Mesendoderm (in vitro differentiated cells): ENCODE measurements around the gene IL2RG.
A peak's percentile ranks its signal among the peaks of the same experiment; 100 is the strongest.

Source experiments
- DNase-seq: peaks from one replicate; pipeline ENCODE4 v3.0.0; 2013
- H2AK5ac ChIP-seq: 2 replicates; pipeline ENCODE4 v1.6.1; 2013; ENCODE audit warnings: low read length, inconsistent platforms
- H2BK120ac ChIP-seq: 2 replicates; pipeline ENCODE4 v1.6.1; 2013; ENCODE audit warnings: low read depth, mild to moderate bottlenecking, low read length, moderate library complexity, mixed read lengths
- H2BK15ac ChIP-seq: replicated peaks from 2 replicates; pipeline ENCODE4 v1.6.1; 2013; ENCODE audit warnings: low read depth, mild to moderate bottlenecking, moderate library complexity
- H2BK5ac ChIP-seq: 2 replicates; pipeline ENCODE4 v1.6.1; 2013; ENCODE audit warnings: low read length, inconsistent platforms
- H3K18ac ChIP-seq: 2 replicates; pipeline ENCODE4 v1.6.1; 2013; ENCODE audit warnings: mild to moderate bottlenecking, low read length, mixed read lengths
- H3K23ac ChIP-seq: one replicate; pipeline ENCODE4 v1.6.1; 2013; ENCODE audit warnings: low read length
- H3K27ac ChIP-seq: 2 replicates; pipeline ENCODE4 v1.5.1; 2013; ENCODE audit warnings: low read depth, mild to moderate bottlenecking, inconsistent platforms, low read length, moderate library complexity
- H3K27me3 ChIP-seq: 2 replicates; pipeline ENCODE4 v1.6.1; 2013; ENCODE audit warnings: low read length, control low read depth, mild to moderate bottlenecking, inconsistent platforms; ENCODE audit not compliant: insufficient read depth, poor library complexity
- H3K36me3 ChIP-seq: 2 replicates; pipeline ENCODE4 v1.6.1; 2013; ENCODE audit warnings: low read length, inconsistent platforms; ENCODE audit not compliant: control insufficient read depth, insufficient read depth
- H3K4ac ChIP-seq: one replicate; pipeline ENCODE4 v1.6.1; 2013; ENCODE audit warnings: low read depth, mild to moderate bottlenecking, low read length, moderate library complexity
- H3K4me1 ChIP-seq: 2 replicates; pipeline ENCODE4 v1.6.1; 2013; ENCODE audit warnings: low read depth, low read length, inconsistent platforms; ENCODE audit not compliant: control insufficient read depth
- H3K4me2 ChIP-seq: 2 replicates; pipeline ENCODE4 v1.6.1; 2013; ENCODE audit warnings: low read length
- H3K4me3 ChIP-seq: 2 replicates; pipeline ENCODE4 v1.5.1; 2013; ENCODE audit warnings: mild to moderate bottlenecking, low read length
- H3K56ac ChIP-seq: one replicate; pipeline ENCODE4 v1.6.1; 2013; ENCODE audit warnings: low read length
- H3K79me1 ChIP-seq: 2 replicates; pipeline ENCODE4 v1.6.1; 2013; ENCODE audit warnings: low read length, inconsistent platforms
- H3K79me2 ChIP-seq: 2 replicates; pipeline ENCODE4 v1.6.1; 2013; ENCODE audit warnings: mild to moderate bottlenecking, low read length; ENCODE audit not compliant: control insufficient read depth, insufficient read depth
- H3K9ac ChIP-seq: 2 replicates; pipeline ENCODE4 v1.6.1; 2013; ENCODE audit warnings: low read length, inconsistent platforms
- H4K5ac ChIP-seq: one replicate; pipeline ENCODE4 v1.6.1; 2013; ENCODE audit warnings: low read length
- H4K8ac ChIP-seq: one replicate; pipeline ENCODE4 v1.6.1; 2013; ENCODE audit warnings: low read depth, mild to moderate bottlenecking, control low read depth, low read length, moderate library complexity
- WGBS: extraction: QIAGEN DNeasy Blood & Tissue Kit; methylation state at CpG from one replicate; pipeline ENCODE4 v1.1.7; 2013; ENCODE audit warnings: low lambda C conversion rate, missing lambda C conversion rate; ENCODE audit not compliant: insufficient coverage; ENCODE audit errors: extremely low coverage; 5-methylcytosine and 5-hydroxymethylcytosine counted together

Gene IL2RG

DNA sequence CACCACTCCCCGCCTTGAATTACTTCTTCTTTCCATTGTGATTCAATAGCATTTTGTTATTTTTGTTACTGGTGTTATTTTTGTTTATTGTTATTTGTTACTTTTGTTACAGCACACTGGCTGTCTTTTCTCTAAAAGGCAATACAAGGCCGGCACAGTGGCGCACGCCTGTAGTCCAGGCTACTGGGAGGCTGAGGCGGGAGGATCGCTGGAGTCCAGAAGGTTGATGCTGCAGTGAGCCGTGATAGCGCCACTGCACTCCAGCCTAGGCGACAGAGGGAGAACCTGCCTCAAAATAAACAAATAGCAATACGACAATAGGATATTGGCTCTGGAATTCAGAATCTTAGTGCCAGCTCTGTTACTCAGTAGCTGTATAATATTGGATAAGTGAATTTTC lies 6.0 kb upstream of the IL2RG start:
- Histone ChIP-seq H3K4me3 (no peak overlapping the region), H3K27ac (no peak overlapping the region), H3K79me1 (no peaks in the 10 kb centered on the region), H3K9ac (no peak overlapping the region), H3K23ac (no peak overlapping the region), H2BK5ac (no peak overlapping the region), H3K4me1 (no peaks in the 10 kb centered on the region), H3K79me2 (no peaks in the 10 kb centered on the region), H3K18ac (no peak overlapping the region), H3K36me3 (no peaks in the 10 kb centered on the region), H3K27me3 (no peaks in the 10 kb centered on the region), H3K56ac (peak overlapping the region; percentile 49), H4K5ac (no peak overlapping the region), H2BK120ac (no peak overlapping the region), H3K4me2 (no peak overlapping the region), H2BK15ac (no peak overlapping the region), H2AK5ac (no peak overlapping the region), H4K8ac (no peak overlapping the region), H3K4ac (no peak overlapping the region)
- no CpG with 5 or more reads among the region's 10 CpGs for WGBS
- DNase-seq = no peak

DNA sequence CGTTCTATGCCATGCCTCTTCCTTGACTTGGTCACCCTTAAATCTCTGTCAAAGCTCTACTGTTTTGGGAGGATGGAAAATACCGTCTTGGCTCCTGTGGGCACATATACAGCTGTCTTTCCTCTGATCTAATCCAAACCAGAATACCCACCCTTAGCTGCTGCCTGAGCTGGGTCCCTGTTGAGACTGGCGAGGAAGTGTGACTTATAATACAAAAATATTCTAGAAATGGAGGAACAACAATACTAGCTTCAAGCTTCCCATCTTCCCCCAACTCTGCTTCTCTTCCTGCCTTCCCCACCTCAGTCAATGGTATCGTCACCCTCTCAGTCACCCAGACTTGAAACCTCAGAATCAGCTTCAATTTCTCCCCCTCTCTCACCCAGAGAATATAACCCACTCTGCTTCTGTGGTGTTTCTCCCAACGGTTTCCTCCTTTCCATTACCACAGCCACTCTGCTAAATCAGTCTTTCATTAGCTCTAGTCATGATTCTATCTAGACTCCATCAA lies 599 bp upstream of the IL2RG start:
- Histone ChIP-seq H3K4me2 (no peak overlapping the region), H3K79me1 (no peaks in the 10 kb centered on the region), H3K9ac (no peak overlapping the region), H3K4ac (no peak overlapping the region), H4K8ac (no peak overlapping the region), H3K18ac (no peak overlapping the region), H2BK15ac (no peak overlapping the region), H3K79me2 (no peaks in the 10 kb centered on the region), H3K4me1 (no peaks in the 10 kb centered on the region), H2BK120ac (no peak overlapping the region), H4K5ac (no peak overlapping the region), H2BK5ac (no peak overlapping the region), H3K27me3 (no peaks in the 10 kb centered on the region), H3K56ac (no peak overlapping the region), H2AK5ac (no peak overlapping the region), H3K27ac (no peak overlapping the region), H3K4me3 (no peak overlapping the region), H3K36me3 (no peaks in the 10 kb centered on the region), H3K23ac (no peak overlapping the region)
- DNase-seq = no peak
- no CpG with 5 or more reads among the region's 5 CpGs for WGBS

DNA sequence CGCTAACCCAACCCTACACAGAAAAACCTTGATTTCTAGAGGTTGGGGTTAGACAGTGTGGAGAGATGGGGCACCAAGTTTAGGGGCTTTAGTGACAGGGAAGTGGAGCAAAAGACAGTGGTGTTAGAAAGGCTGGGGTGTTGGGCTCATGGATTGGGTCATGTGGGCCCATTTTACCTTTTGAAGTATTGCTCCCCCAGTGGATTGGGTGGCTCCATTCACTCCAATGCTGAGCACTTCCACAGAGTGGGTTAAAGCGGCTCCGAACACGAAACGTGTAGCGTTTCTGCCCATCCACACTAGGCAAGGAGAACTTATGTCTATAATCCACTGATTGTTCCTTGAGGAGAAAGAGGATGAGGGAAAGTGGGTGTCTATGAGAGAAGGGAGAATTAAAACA lies 2.3 kb downstream of the IL2RG start:
- H3K27me3 ChIP-seq = no peaks in the 10 kb centered on the region

DNA sequence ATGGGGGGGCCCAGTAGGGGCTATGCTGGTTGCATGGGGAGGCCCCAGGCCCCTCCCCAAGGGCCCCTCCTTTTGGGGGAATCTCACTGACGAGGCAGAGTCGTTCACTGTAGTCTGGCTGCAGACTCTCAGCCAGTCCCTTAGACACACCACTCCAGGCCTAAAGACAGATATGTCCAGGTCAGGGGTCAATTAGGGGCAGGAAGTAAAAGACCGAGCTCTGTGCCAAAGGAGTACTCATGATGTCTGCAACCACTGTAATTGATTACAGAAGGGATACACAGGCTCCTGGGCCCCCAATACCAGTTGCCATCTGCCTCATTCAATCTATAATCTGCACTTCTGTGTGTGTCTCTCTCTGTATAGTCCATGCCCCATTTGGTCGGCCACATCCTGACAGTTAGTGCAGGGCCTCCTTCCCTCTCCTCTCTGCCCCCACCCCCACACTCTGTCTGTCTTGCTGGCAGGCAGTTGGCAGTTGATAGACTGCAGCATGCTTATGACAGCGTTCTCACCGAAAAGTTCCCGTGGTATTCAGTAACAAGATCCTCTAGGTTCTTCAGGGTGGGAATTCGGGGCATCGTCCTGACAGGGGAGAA lies 3.5 kb downstream of the IL2RG start:
- Histone ChIP-seq H3K79me2 (no peaks in the 10 kb centered on the region), H3K9ac (no peak overlapping the region), H2AK5ac (no peak overlapping the region), H3K4me2 (no peak overlapping the region), H4K8ac (no peak overlapping the region), H3K4me1 (peaks cover 5% of the 10 kb centered on the region), H3K4me3 (no peak overlapping the region), H3K27me3 (no peaks in the 10 kb centered on the region), H2BK15ac (peak overlapping the region; percentile 45), H3K18ac (no peak overlapping the region), H3K4ac (no peak overlapping the region), H3K79me1 (no peaks in the 10 kb centered on the region), H3K23ac (no peak overlapping the region), H3K56ac (no peak overlapping the region), H4K5ac (no peak overlapping the region), H3K27ac (no peak overlapping the region), H2BK5ac (no peak overlapping the region), H3K36me3 (no peaks in the 10 kb centered on the region), H2BK120ac (no peak overlapping the region)
- WGBS = no CpG with 5 or more reads among the region's 9 CpGs
- no peak for DNase-seq

More for the DNA sequence above, 2.3 kb downstream of the IL2RG start:
- Histone ChIP-seq H3K4me1 (peaks cover 5% of the 10 kb centered on the region), H2BK15ac (no peak overlapping the region), H3K79me2 (no peaks in the 10 kb centered on the region), H3K9ac (no peak overlapping the region), H3K18ac (no peak overlapping the region), H3K4me3 (no peak overlapping the region), H3K4me2 (no peak overlapping the region), H2BK5ac (no peak overlapping the region), H3K27ac (no peak overlapping the region), H3K23ac (no peak overlapping the region), H3K36me3 (no peaks in the 10 kb centered on the region), H3K56ac (no peak overlapping the region), H2BK120ac (no peak overlapping the region), H2AK5ac (no peak overlapping the region), H4K8ac (no peak overlapping the region), H4K5ac (no peak overlapping the region), H3K79me1 (no peaks in the 10 kb centered on the region), H3K4ac (no peak overlapping the region)
- no CpG with 5 or more reads among the region's 6 CpGs for WGBS
- no peak for DNase-seq

- H3K36me3 ChIP-seq = no peaks in the 10 kb centered on the region
- no peaks in the 10 kb centered on the region for H3K27me3 ChIP-seq
- no peak overlapping the region for H3K4me2 ChIP-seq
- no peak overlapping the region for H3K4me3 ChIP-seq
- peaks cover 5% of the 10 kb centered on the region for H3K4me1 ChIP-seq
- no peaks in the 10 kb centered on the region for H3K79me1 ChIP-seq
- H4K8ac ChIP-seq = no peak overlapping the region
- no peaks in the 10 kb centered on the region for H3K79me2 ChIP-seq
- no peak overlapping the region for H2BK120ac ChIP-seq
- no peak overlapping the region for H3K27ac ChIP-seq
- no peak overlapping the region for H3K18ac ChIP-seq
- H3K56ac ChIP-seq = no peak overlapping the region
- no peak overlapping the region for H3K9ac ChIP-seq
- H2BK15ac ChIP-seq = peak overlapping the region; percentile 45
- WGBS = no CpG with 5 or more reads among the region's 4 CpGs
- no peak for DNase-seq
- no peak overlapping the region for H2BK5ac ChIP-seq
- H2AK5ac ChIP-seq = no peak overlapping the region
- no peak overlapping the region for H3K23ac ChIP-seq
- H3K4ac ChIP-seq = no peak overlapping the region
- H4K5ac ChIP-seq = no peak overlapping the region
Measured at GRCh38 chrX:71107245-71107644, 4.1 kb downstream of the IL2RG start.

GRCh38 chrX:71106427-71106826 lies 5.0 kb downstream of the IL2RG start, which contains the start of gene CXorf65:
CXorf65 (minus strand) TSS chrX:71106740; CDS start chrX:71106556, 184 bp downstream.
- Histone ChIP-seq H4K8ac (no peak within 1 kb of the TSS), H3K36me3 (no peaks in the 10 kb centered on the region), H3K27ac (no peak within 1 kb of the TSS), H3K79me1 (no peaks in the 10 kb centered on the region), H4K5ac (no peak within 1 kb of the TSS), H3K27me3 (no peaks in the 10 kb centered on the region), H3K23ac (no peak within 1 kb of the TSS), H3K56ac (no peak within 1 kb of the TSS), H3K79me2 (no peaks in the 10 kb centered on the region), H3K9ac (no peak within 1 kb of the TSS), H3K4me1 (peaks cover 12% of the 10 kb centered on the region), H2BK15ac (peak within 1 kb of the TSS; percentile 45), H3K18ac (no peak within 1 kb of the TSS), H3K4ac (no peak within 1 kb of the TSS), H3K4me3 (no peak within 1 kb of the TSS), H2BK120ac (no peak within 1 kb of the TSS), H2BK5ac (no peak within 1 kb of the TSS), H3K4me2 (no peak within 1 kb of the TSS), H2AK5ac (no peak within 1 kb of the TSS)
- WGBS = no CpG with 5 or more reads among the region's 1 CpG
- no peak for DNase-seq
